ENCODE measurements around the gene DSG3. TPM values are rescaled to one million over a fixed set of nuclear protein-coding genes. Genes with fewer than 3 reads are reported as not detected.

DSG3 gene
- total RNA-seq = 775 TPM

GRCh38 chr18:31447530-31448191, at the start of gene DSG3:
Gene DSG3, plus strand, starts transcription at chr18:31447741. Its CDS starts 137 bp downstream, at chr18:31447878.
- peak; percentile 84 for ATAC-seq

- ATAC-seq = no peak
Measured at GRCh38 chr18:31398191-31398590, 49.4 kb upstream of the DSG3 start.

- peak; percentile 79 for ATAC-seq
Measured at GRCh38 chr18:31399306-31400032, 48.1 kb upstream of the DSG3 start.

- no peak for ATAC-seq
Measured at GRCh38 chr18:31401156-31402025, 46.1 kb upstream of the DSG3 start.

GRCh38 chr18:31402026-31402373, 45.5 kb upstream of the DSG3 start:
- peak; percentile 30 for ATAC-seq

GRCh38 chr18:31403409-31403808, 44.1 kb upstream of the DSG3 start:
- ATAC-seq = no peak

GRCh38 chr18:31407649-31408048, 39.9 kb upstream of the DSG3 start:
- ATAC-seq = peak; percentile 55

GRCh38 chr18:31409276-31409675, 38.3 kb upstream of the DSG3 start:
- ATAC-seq = no peak

- no peak for ATAC-seq
Measured at GRCh38 chr18:31410716-31411483, 36.6 kb upstream of the DSG3 start.

- ATAC-seq = peak; percentile 11
Measured at GRCh38 chr18:31413137-31413536, 34.4 kb upstream of the DSG3 start.

GRCh38 chr18:31417850-31418249, 29.7 kb upstream of the DSG3 start:
- ATAC-seq = no peak

- ATAC-seq = peak; percentile 95
Measured at GRCh38 chr18:31419457-31419932, 28.0 kb upstream of the DSG3 start.

GRCh38 chr18:31420032-31420431, 27.5 kb upstream of the DSG3 start:
- ATAC-seq = no peak

GRCh38 chr18:31420524-31420923, 27.0 kb upstream of the DSG3 start:
- ATAC-seq = no peak

- ATAC-seq = peak; percentile 34
Measured at GRCh38 chr18:31424383-31424988, 23.1 kb upstream of the DSG3 start.

GRCh38 chr18:31426021-31426420, 21.5 kb upstream of the DSG3 start:
- ATAC-seq = no peak

GRCh38 chr18:31426871-31427406, 20.6 kb upstream of the DSG3 start:
- peak; percentile 82 for ATAC-seq

- ATAC-seq = no peak
Measured at GRCh38 chr18:31428211-31428610, 19.3 kb upstream of the DSG3 start.

- ATAC-seq = peak; percentile 75
Measured at GRCh38 chr18:31429623-31430022, 17.9 kb upstream of the DSG3 start.

- no peak for ATAC-seq
Measured at GRCh38 chr18:31430072-31430471, 17.5 kb upstream of the DSG3 start.

GRCh38 chr18:31430554-31430953, 17.0 kb upstream of the DSG3 start:
- ATAC-seq = no peak

- ATAC-seq = no peak
Measured at GRCh38 chr18:31432316-31432715, 15.2 kb upstream of the DSG3 start.
